Dedifferentiated amniotic fluid mesenchymal stem cell (primary cell): Measurements from ENCODE around the gene PPARA.
"Not testable (repeated sequence)": the region's sequence is repeated elsewhere in the genome, so short reads cannot be mapped to it uniquely, and the experiment has no call there.

Experiments used
- DNase-seq: peaks from one replicate; pipeline ENCODE4 v3.0.0-alpha.2; 2016; ENCODE audit errors: extremely low spot score

PPARA gene

DNA sequence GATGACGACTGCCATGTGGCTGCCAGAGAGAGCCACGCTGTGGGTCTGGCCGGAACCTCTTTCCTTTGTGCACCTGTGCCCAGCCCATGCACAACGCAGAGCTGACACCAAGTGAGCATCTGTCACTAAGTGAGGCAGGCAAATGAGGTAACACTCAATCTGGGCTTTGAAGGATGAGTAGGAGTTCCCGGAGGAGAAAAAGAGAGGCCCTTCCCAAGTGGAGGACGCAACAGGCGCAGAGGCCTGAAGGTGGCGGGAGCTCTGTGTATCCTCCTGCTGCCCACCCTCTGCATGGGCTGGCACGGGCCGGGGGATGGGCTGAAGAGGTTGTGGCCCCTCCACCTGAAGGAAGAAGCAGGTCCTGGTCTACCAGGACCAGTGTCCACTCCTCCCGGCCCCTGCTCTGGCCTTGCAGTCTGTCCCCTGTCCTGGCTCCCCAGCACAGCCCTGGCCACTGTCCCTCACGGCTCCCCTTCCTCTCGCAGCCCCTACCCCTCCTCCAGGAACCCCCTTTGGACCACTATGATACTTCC lies 23.4 kb upstream of the PPARA start:
- DNase-seq = no peak

DNA sequence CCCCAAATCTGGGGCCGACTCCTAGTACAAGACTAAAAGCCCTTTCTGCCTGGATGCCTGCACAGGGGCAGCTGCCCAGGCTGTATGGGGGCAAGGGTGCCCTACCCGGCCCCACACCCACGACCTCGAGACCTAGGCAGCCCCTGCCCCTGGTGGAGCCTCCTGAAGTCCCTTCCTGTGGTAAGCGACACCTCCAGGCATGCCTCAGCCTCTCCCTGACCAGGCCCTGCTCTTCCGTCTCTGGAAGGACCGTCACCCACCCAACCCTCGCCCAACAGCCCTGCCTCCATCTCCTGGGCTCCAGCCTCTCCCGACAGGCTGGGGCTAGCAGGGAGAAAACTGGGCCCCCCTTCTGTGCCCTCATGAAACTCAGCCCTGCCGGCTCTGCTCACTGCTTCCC lies 22.8 kb upstream of the PPARA start:
- DNase-seq = no peak

DNA sequence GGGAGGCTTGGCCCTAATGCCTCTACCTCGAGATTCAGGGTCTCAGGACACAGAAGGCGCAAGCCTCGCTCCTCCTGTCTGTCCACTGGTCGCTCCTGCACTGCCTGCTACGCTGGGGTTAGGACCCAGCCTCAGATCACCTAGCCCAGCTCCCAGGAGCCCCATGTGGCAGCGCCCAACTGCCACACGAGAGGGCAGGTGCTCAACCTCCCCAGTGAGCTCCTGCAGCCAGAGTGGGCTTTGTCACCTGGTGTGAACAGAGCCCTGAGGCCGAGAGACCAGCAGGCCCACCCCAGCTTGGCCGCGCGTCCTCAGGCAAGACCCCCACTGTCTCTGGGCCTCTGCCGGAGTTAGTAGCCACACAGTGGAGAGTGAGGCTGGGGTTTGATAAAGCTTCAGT lies 21.7 kb upstream of the PPARA start:
- DNase-seq = no peak

DNA sequence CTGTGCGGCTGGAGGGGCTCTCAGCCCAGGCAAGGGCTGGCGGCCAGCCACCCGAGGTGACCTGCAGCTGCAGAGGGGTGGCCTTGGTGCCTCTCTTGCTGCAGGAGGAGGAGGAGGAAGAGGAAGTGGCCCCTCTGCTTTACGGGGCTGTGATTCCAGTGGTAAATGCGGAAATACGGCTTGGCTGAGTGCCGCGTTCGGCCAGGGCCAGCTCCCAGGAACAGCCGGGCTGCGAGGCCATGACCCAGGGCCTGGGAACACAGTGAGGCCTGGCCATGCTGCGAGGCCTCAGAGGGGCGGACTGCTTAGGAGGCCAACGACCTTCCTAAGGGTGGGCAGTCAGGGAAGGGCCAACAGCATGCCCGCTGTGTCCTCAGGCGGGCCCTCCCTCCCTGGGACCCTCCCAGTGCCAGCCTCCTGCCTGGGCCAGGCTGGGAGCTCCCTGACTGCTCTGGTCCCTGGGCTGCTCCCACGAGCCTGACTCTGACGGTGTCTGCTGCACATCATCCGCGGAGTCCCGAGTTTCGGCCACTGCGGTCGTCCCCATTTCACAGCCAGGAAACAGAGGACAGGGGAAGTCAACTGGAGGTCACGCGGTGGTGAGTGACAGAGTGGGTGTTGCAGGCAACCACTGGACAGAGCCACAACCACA lies 20.8 kb upstream of the PPARA start:
- no peak for DNase-seq

DNA sequence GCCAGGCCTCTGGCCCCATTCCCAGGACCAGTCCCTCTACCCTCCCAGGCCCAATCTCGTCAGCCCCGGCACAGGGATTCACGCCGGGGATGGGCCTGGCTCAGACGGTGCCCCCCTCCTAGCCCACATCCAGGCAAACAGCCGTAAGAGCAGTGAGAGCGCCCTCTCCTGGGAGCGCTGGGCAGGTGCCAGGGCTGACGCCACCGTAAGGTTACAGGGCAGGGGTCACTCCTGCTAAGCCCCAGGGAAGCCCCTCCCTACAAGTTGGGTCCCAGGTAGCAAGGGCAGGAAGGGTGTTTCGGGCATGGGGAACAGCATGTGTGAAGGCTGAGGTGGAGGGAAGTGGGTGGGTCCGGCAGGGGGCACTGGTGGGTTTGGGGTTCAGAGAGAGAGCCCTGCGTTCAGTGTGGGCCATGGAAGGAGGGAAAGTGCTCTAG lies 19.2 kb upstream of the PPARA start:
- no peak for DNase-seq

DNA sequence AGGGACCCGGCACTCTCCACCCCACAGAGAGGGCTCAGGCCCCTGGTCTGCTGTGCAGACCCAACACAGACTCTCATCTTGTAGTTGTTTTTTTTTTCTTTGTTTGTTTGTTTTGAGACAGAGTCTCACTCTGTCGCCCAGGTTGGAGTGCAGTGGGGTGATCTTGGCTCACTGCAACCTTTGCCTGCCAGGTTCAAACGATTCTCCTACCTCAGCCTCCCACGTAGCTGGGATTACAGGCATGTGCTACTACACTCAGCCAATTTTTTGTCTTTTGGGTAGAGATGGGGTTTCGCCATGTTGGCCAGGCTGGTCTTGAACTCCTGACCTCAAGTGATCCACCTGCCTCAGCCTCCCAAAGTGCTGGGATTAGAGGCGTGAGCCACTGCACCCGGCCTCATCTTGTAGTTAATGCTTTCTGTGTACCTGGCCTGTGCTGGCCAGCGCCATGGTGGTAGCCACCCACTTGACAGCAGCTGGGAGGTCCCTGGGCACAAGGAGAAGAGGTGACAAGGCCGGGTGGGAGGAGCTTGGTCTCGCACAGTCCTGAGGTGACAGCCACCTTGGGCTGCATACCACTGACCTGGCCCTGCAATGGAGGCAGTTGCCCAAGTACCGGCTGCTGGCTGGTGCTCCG lies 18.0 kb upstream of the PPARA start:
- DNase-seq = not testable (repeated sequence)

DNA sequence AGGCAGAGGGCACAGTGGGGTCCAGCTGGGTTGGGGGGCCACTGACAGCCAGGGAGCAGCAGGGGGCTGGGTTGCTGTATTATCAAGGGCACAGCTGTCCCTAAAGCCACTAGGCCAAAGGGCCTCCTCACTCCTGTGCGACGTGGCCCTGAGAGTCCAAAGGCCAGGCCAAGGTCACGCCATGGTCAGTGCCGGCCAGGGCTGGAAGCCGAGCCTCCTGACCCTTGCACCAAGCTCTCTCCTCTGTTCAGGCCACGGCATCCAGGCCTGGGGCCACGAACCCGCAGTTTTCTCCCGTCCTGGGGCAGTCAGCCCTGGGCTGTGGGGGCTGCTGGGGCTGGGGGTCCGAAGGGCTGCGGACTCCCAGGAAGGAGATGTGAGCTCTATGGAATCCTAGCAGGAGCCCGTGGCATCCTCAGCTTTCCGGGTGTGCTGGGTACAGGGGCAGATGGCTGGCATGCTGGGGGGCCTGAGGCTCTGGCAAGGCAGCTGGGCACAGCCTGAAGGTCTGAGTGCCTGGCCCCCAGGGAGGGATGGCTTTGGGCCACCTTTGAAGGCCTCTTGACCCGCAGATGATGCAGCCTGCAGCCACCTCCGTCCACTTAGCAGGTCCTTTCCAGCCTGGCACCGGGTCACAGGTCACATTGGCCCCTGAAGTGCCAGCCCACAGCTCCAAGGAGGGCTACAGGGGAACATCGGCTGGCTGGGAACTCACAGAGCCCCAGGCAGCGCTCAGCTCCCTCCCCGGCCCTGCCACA lies 17.3 kb upstream of the PPARA start:
- no peak for DNase-seq

DNA sequence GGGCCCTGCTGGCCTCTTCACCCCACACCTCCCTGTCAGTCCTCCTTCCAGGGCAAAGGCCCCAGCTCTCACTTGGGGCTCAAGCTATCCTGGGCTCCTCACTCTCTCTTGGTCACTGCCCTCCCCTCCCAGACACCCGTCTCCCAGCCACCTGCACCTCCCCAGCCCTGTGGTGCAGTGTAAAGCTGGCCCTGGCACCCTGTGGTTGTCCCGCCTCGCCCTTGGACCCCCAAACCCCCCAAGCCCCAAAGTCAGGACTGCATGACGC lies 16.8 kb upstream of the PPARA start:
- no peak for DNase-seq

DNA sequence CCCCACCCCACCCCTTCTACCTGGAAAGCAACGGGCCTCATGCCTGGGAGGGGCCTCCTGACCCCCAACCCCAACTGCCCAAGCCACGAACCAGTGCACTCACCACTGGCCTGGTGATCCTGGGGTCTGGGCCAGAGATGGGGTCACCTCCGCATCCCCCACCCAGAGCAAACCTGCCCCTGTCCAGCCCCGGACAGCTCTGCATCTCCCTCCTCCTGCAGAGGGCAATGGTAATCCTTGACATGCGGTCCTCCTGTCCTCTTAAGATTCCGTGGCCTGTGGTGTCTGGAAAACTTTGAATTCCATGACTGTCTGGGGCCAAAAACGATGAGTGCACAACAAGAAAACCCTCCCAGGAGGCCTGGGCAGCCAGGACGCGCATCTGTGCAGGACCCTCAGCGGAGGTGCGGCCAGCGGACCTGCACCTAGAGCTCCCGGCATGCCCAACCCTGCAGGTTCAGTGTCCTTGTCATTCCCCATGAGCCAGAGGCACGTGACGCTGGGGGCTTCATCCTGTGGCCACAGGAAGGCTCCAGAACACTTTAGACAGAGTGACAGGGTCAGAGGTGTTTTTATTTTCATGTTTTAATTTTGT lies 16.1 kb upstream of the PPARA start:
- no peak for DNase-seq

DNA sequence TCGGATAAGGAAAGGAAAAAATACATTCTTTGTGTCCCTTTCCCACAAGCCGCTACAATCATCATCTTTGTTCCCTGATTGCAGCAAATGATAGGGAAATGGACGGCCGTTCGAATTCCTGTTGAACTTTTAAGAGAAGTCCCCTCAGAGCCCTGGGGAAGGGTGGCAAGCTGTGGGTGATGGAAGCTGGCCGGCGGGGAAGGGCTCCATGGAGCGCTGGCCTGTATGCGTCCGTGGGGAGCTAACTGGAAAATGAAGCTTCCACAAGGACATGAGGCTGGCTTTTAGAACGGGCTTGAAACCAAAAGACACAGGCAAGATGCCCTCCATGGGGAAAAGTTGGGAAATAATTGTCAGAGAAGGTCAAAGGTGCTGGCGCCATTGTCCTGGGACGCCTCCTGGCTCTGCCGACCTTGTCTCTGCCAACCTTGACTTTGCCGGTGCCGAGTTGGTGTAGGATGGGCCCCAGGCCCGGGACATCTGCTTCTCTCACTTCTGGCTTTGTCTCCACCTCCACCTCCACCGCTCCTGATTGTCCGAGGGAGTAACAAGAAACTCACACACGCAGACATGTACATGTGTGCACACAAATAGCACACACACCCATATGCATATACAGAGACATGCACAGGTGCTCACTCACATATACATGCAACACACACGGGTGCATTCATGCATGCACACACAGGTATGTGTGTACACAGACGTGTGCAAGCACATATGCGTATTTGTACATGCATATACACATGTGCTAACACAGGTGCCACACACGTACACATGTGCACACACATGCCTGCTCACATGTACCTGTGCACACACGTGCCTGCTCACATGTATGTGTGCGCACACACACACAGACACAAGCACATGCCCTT lies 14.5 kb upstream of the PPARA start:
- no peak for DNase-seq

DNA sequence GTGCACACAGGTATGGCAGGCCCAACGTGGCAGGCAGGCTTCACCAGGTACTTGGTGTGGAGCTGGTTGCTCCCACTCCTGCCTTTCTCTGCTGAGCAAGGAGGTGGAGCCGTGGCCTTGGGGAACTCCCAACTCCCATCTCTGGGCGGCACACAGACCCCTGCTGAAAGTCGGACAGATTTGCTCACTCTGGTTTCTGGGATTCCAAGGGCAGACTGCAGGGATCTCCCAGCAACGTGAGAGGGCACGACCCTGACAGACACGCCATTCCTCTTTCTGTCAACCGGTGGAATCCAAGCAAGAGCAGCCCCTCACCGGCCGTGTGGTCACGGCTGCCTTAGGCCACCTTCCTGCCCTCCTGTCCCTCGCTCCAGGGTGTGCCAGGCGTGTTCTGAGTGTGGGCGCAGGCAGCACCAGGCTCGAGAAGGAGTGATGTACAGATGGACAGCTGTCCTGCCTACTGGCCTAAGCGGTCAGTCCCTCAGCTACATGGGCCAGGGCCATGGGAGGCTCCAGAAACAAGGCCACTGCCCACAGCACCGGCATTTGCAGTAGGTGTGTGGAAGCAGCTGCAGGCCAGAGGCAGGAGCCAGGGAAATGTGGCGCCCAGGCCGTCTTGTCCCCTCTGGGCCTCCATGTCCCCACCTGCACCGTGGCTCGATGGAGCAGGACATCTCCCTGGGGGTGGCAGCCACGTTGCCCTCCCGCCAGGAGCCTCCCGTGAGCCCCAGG lies 13.7 kb upstream of the PPARA start:
- DNase-seq = no peak

DNA sequence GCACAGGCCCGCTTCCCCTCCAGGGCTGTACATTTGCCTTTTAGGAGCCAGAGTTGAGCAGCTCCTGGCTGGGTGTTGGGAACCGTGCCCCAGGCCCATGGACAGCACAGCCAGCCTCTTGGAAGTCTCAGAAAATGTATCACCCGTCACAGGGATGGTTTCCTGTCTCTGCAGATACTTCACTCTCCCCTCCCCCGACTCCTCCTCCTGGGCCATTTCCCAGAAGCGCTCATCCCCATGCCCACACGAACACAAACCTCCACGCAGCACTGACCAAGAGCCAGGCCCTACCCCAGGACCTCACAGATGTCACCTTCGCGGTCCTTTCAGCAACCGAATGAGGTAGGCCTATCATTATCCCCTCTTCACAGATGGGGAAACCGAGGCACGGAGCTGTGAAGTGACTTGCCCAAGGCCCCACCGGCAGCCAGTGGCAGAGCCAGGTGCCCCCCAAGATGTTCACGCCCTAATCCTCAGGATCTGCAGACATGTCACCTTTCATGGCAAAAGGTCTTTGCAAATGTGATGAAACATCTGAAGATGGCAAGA lies 13.0 kb upstream of the PPARA start:
- no peak for DNase-seq

DNA sequence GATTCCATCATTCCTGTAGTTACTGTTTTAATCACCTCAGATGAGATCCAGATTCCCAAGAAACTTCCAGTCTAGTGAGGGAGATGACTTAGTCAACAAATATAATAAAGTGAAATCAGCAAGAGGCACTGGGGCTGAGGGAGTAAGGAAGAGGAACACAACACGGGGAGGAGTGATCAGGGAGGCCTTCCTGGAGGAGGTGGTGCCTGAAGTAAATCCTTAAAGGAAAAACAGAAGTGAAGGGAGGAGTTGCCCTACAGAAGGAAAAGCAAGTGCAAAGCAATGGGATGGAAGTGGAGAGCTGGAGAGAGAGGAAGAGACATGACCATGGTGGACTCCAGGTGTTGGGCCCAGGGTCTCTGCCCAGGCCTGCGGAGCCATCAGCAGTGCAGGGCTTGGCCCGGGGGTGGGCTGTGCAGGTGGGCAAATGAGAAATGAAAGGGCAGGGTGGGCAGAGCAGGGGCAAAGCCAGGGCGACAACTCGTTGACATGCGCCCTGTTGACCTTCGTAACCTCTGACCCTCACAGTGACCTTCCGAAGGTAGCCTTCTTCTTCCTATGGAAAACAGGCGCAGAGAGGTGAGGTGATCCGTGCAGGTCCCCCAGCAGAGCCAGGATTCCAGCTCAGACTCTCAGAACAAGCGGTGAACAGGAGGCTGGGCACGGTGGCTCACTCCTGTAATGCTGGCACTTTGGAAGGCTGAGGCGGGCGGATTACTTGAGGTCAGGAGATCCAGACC lies 12.1 kb upstream of the PPARA start:
- no peak for DNase-seq

DNA sequence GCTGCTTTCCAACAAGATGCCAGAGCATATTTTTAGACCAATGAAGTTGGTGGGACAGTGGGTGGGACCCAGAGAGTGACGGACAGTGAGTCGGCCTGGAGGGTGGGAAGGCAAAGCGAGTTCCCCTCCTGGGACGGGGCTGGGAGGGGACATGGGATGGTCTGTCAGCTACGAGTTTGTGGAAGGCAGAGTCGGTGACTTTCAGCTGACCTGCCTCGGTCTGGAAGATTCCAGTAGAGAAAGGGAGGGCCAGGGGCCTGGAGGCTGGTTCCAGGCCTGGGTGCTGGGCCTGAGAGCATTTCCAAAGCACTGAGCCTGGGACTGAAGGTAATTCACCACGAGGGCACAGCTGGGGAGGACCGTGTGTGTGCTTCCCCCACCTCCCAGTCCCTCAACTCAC lies 10.9 kb upstream of the PPARA start:
- DNase-seq = not testable (repeated sequence)

DNA sequence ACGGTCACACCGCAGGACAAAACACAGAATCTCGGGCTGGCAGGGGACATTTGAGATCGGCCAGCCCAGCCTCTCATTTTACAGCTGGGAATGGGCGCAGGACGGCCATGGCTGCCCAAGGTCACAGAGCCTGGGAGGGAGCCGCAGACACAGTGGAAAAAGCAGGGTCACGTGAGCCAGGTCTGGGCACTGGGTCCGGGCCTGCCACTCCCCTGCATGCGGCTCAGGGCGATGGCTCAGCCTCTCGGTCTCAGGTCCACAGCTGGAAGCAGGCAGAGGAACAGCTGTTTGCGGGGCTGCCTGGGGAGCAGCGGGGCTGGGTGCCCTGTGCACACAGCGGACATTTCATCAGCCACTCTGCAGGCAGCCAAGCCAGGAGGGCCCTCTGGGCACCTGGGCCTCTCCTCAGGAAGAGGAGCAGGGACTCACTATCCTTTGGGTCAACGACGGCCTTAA lies 10.4 kb upstream of the PPARA start:
- DNase-seq = no peak

DNA sequence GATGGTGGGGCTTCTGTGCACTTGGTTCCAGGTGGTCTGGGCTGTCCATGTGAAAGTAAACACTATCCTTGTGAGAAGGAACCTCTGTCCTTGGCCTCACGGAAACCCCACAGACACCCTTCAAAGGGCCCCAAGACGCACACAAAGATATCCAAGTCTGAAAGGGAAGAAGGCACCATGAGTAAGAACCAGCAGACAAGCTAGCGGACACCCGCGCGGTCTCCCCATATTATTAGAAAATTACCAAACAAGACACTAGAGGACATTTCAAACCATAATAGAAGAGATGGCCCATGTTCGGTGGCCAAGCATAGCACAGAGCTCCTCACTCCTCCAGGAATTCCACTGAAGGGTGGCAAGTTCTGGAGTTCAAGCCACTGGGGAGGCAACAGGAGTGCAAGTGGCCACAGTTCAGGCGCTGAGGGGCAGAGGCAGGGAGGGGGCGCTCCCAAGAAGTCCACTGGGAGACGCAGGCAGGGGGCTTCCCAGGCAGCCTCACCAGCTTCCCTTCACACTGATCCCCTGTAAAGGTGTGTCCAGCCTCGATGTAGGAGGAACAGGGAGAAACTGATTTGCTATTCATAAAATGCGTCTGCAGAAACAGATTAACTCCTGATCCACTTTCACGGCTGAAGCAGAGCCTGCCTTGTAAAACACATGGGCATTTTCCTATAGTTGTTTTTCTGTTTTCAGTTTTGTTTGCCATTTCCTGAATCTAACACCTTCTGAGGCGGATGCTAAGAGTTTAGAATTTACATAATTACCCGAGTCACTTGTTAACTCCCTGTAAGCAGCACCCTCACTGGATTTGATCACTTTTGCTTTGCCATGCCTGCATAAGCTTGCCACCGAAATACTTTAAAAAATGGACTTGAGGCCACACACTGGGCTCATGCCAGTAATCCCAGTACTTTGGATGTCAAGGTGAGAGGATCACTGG lies 9.1 kb upstream of the PPARA start:
- DNase-seq = no peak

DNA sequence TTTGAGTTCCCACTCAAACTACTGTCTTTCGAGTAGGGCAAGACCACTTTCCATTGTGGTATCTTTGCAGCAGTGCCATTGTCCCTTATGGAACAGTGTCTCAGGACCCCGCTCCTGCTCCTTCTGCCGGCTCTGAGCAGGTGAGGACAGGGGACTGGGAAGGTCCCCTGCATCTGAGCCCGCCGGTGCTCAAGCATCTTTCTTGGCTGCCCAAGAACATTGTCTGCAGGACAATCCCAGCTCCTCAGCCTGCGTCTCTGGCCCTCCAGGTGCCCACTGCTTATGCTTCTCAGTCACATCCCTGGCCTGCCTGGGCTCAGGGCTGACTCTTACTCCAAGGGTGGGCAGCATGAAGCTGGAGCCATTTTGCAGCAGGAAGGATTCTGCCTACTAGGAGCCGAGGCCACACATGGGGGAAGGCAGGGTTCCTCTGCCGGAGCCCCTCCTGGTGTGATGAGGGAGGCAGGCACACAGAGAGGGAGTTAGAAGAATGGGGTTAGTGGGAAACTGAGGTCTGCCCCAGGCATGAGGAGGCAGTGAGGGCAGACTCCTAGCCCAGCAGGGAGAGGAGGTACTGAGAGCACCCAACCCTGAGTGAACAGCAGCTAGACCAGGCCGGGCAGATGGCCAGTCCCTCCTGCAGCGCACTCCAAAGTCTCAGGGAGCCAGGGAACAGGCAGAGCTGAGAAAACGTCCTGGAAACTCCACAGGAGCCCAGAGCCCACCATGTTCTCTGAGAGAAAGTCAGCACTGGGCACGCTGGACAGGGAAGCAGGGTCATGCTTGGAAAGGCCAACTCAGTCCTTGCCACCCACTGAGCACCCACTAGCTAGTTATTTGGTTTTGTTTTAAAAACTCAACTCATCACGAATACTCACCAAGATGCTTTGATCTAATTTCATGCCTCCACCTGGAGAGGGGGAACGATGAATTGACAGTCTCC lies 7.5 kb upstream of the PPARA start:
- no peak for DNase-seq
